ENCODE results near the gene ZNF77.

ZNF77 gene

DNA sequence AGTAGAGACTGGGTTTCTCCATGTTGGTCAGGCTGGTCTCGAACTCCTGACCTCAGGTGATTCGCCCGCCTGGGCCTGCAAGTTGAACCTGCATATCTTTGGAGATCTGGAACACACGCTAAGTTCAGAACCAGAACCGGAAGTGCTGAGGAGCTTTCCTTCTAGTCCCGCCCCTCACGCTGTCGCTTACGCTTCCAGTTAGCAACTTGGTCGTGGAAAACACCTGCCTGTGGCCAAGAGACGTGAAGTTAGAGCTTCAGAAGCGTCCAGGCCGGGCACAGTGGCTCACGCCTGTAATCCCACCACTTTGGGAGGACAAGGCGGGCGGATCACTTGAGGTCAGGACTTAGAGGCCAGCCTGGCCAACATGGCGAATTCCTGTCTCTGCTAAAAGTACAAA lies 59.0 kb downstream of the ZNF77 start:
- Histone ChIP-seq H3K14ac (ENCODE audit: low read length in 2 of 2) (no peak overlapping the region), H3K4me2 (ENCODE audit: low read length, poor library complexity, severe bottlenecking) (no peak overlapping the region), H4K91ac (ENCODE audit: low read length) (no peak overlapping the region), H3K27me3 (ENCODE audit: control insufficient read depth in 1 of 2, insufficient read depth in 1 of 2, low read length in 2 of 2) (no peaks in the 10 kb centered on the region), H3K27ac (ENCODE audit: low read length, poor library complexity, severe bottlenecking) (no peak overlapping the region), H3K4me3 (ENCODE audit: insufficient read depth in 1 of 2, low read depth in 1 of 2, low read length in 2 of 2) (no peak overlapping the region), H3K18ac (ENCODE audit: low read depth in 1 of 2, low read length in 2 of 2) (no peak overlapping the region), H4K8ac (ENCODE audit: low read length) (no peak overlapping the region), H2AK5ac (ENCODE audit: low read length, severe bottlenecking) (no peak overlapping the region), H3K79me1 (replicated peaks; ENCODE audit: low read length, poor library complexity, severe bottlenecking) (no peaks in the 10 kb centered on the region), H2BK120ac (ENCODE audit: low read depth, low read length) (no peak overlapping the region), H3K4me1 (ENCODE audit: control insufficient read depth, insufficient read depth, low read depth, low read length) (no peaks in the 10 kb centered on the region), H3K23ac (ENCODE audit: low read length in 2 of 2) (no peak overlapping the region), H3K9me3 (ENCODE audit: control insufficient read depth, low read length) (no peaks in the 10 kb centered on the region), H2BK5ac (ENCODE audit: low read depth, low read length, poor library complexity, severe bottlenecking) (no peak overlapping the region), H3K36me3 (ENCODE audit: control insufficient read depth in 1 of 2, insufficient read depth in 2 of 2, low read depth in 1 of 2, low read length in 2 of 2) (no peaks in the 10 kb centered on the region), H2AFZ (ENCODE audit: low read depth, low read length) (no peak overlapping the region), H2BK15ac (ENCODE audit: low read depth, poor library complexity, severe bottlenecking) (no peak overlapping the region), H2BK12ac (ENCODE audit: low read length in 2 of 2) (no peak overlapping the region), H3K9ac (ENCODE audit: low read length) (no peak overlapping the region), H3K4ac (ENCODE audit: low read depth in 1 of 2, low read length in 2 of 2) (no peak overlapping the region)
- WGBS = 80% methylated on average over 17 of the region's 17 CpGs
- no peak for DNase-seq

DNA sequence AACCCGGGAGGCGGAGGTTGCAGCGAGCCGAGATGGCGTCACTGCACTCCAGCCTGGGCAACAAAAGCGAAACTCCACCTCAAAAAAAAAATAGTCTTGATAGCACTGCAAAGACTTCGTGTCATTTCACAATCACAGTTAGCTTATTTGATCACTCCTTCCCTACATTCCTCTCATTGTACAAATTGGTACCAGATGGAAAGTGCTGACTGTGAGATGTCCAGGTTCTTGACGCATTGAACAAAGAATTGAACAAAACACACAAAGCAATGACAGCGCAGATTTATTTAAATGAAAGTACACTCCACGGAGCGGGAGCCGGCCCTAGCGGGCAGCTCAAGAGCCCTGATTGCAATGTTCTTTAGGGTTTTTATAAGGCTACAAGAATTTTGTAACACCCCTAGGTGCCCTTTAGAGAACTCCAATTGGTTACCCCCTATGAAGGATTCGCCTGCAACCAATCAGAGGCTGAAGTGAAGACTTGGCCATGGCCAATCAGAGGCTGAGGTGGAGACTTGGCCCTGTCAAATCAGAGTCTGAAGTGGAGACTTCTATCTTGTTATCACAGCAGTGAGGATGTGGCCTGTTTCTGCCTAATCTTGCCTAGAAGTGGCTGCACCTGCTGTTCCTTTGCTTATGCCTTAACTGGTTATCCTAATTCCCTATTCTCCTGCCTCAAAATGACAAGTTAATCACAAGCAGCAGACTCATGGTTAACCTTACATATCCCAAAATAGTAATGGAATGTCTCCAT lies 60.9 kb downstream of the ZNF77 start:
- no peak for DNase-seq
- no peak overlapping the region for H2BK12ac ChIP-seq (ENCODE audit: low read length in 2 of 2)
- H3K18ac ChIP-seq (ENCODE audit: low read depth in 1 of 2, low read length in 2 of 2) = no peak overlapping the region
- H2BK120ac ChIP-seq (ENCODE audit: low read depth, low read length) = no peak overlapping the region
- no peak overlapping the region for H2BK5ac ChIP-seq (ENCODE audit: low read depth, low read length, poor library complexity, severe bottlenecking)
- no peak overlapping the region for H3K27ac ChIP-seq (ENCODE audit: low read length, poor library complexity, severe bottlenecking)
- H3K4ac ChIP-seq (ENCODE audit: low read depth in 1 of 2, low read length in 2 of 2) = no peak overlapping the region
- no peak overlapping the region for H3K14ac ChIP-seq (ENCODE audit: low read length in 2 of 2)
- no peak overlapping the region for H2BK15ac ChIP-seq (ENCODE audit: low read depth, poor library complexity, severe bottlenecking)
- no peak overlapping the region for H3K4me2 ChIP-seq (ENCODE audit: low read length, poor library complexity, severe bottlenecking)
- H3K79me1 ChIP-seq (replicated peaks; ENCODE audit: low read length, poor library complexity, severe bottlenecking) = no peaks in the 10 kb centered on the region
- H3K23ac ChIP-seq (ENCODE audit: low read length in 2 of 2) = no peak overlapping the region
- H4K91ac ChIP-seq (ENCODE audit: low read length) = no peak overlapping the region
- H3K27me3 ChIP-seq (ENCODE audit: control insufficient read depth in 1 of 2, insufficient read depth in 1 of 2, low read length in 2 of 2) = no peaks in the 10 kb centered on the region
- H4K8ac ChIP-seq (ENCODE audit: low read length) = no peak overlapping the region
- peaks cover 5% of the 10 kb centered on the region for H3K9me3 ChIP-seq (ENCODE audit: control insufficient read depth, low read length)
- no peak overlapping the region for H3K9ac ChIP-seq (ENCODE audit: low read length)
- H3K4me1 ChIP-seq (ENCODE audit: control insufficient read depth, insufficient read depth, low read depth, low read length) = no peaks in the 10 kb centered on the region
- WGBS = 89% methylated on average over 13 of the region's 14 CpGs
- peak overlapping the region in 1 of 2 experiments; percentile 19 for H3K4me3 ChIP-seq (ENCODE audit: insufficient read depth in 1 of 2, low read depth in 1 of 2, low read length in 2 of 2)
- H3K36me3 ChIP-seq (ENCODE audit: control insufficient read depth in 1 of 2, insufficient read depth in 2 of 2, low read depth in 1 of 2, low read length in 2 of 2) = no peaks in the 10 kb centered on the region
- no peak overlapping the region for H2AFZ ChIP-seq (ENCODE audit: low read depth, low read length)
- no peak overlapping the region for H2AK5ac ChIP-seq (ENCODE audit: low read length, severe bottlenecking)

Measured in mesenchymal stem cell (in vitro differentiated cells and primary cell).